HepG2 (cell line): ENCODE measurements around the gene WNK1. TPM values are rescaled to one million over a fixed set of nuclear protein-coding genes. Genes with fewer than 3 reads are reported as not detected.

ENCODE experiments used
- ADNP ChIP-seq: sonication (generic); formaldehyde crosslinking; IDR thresholded peaks from 2 replicates; pipeline ENCODE4 v1.4.0; 2020; ENCODE audit warnings: missing genetic modification reagents
- ASH2L ChIP-seq: fragments of 300-600, 200-600 bp; sonication (generic); IDR thresholded peaks from 2 replicates; pipeline ENCODE4 v1.7.0; 2017; ENCODE audit warnings: low read depth, mild to moderate bottlenecking, moderate library complexity, mixed read lengths, low read length; ENCODE audit not compliant: insufficient read length
- ATF7 ChIP-seq, 2 experiments: fragments of 450-650 bp in 1 of 2; sonication (generic) in 1 of 2; formaldehyde crosslinking in 1 of 2; IDR thresholded peaks; 2 replicates each; pipeline versions ENCODE4 v1.4.0 to v1.6.1; 2016 to 2020; ENCODE audit warnings: antibody characterized with exemption in 1 of 2, mild to moderate bottlenecking in 1 of 2, missing genetic modification reagents in 1 of 2
- CREB3 ChIP-seq: sonication (generic); formaldehyde crosslinking; IDR thresholded peaks from 2 replicates; pipeline ENCODE4 v1.5.0; 2020; ENCODE audit warnings: missing genetic modification reagents
- GLMP ChIP-seq: sonication (generic); formaldehyde crosslinking; IDR thresholded peaks from 2 replicates; pipeline ENCODE4 v1.9.0; 2021; ENCODE audit warnings: missing genetic modification reagents, mild to moderate bottlenecking, borderline replicate concordance
- IKZF4 ChIP-seq: sonication (generic); formaldehyde crosslinking; IDR thresholded peaks from 2 replicates; pipeline ENCODE4 v1.5.1; 2020; ENCODE audit warnings: borderline replicate concordance, mild to moderate bottlenecking, low read depth, missing genetic modification reagents; ENCODE audit errors: not compliant biosample characterization
- JDP2 ChIP-seq: sonication (generic); formaldehyde crosslinking; IDR thresholded peaks from 2 replicates; pipeline ENCODE4 v1.8.1; 2022; ENCODE audit warnings: missing genetic modification reagents, borderline replicate concordance
- KLF12 ChIP-seq: sonication (generic); formaldehyde crosslinking; IDR thresholded peaks from 2 replicates; pipeline ENCODE4 v1.4.0; 2020; ENCODE audit warnings: missing genetic modification reagents, borderline replicate concordance
- MXI1 ChIP-seq: IDR thresholded peaks from 3 replicates; pipeline ENCODE4 v1.6.1; 2012; ENCODE audit warnings: low read depth, low read length, inconsistent platforms, borderline replicate concordance
- NFKB2 ChIP-seq: sonication (generic); formaldehyde crosslinking; IDR thresholded peaks from 2 replicates; pipeline ENCODE4 v1.4.0; 2020; ENCODE audit warnings: missing genetic modification reagents, borderline replicate concordance
- PATZ1 ChIP-seq: sonication (generic); formaldehyde crosslinking; IDR thresholded peaks from 2 replicates; pipeline ENCODE4 v1.4.0; 2020; ENCODE audit warnings: missing genetic modification reagents
- PCBP2 ChIP-seq: fragments of 200-400 bp; formaldehyde crosslinking; optimal IDR thresholded peaks from 2 replicates; pipeline ENCODE3; 2018; ENCODE audit warnings: low read length, low read depth; ENCODE audit not compliant: poor library complexity, severe bottlenecking
- RBFOX2 ChIP-seq: fragments of 200-400 bp; formaldehyde crosslinking; IDR thresholded peaks from 2 replicates; pipeline ENCODE4 v1.6.1; 2017; ENCODE audit warnings: low read depth, mild to moderate bottlenecking, low read length
- SAP130 ChIP-seq: IDR thresholded peaks from 2 replicates; pipeline ENCODE4 v1.6.1; 2016; ENCODE audit warnings: low read depth
- ZBTB7B ChIP-seq: sonication (generic); formaldehyde crosslinking; IDR thresholded peaks from 2 replicates; pipeline ENCODE4 v1.4.0; 2020; ENCODE audit warnings: missing genetic modification reagents
- ZNF431 ChIP-seq: sonication (generic); formaldehyde crosslinking; IDR thresholded peaks from 2 replicates; pipeline ENCODE4 v1.9.0; 2022; ENCODE audit warnings: missing genetic modification reagents, low read depth, mild to moderate bottlenecking, borderline replicate concordance
- ZNF441 ChIP-seq: sonication (generic); formaldehyde crosslinking; IDR thresholded peaks from 2 replicates; pipeline ENCODE4 v1.7.0; 2021; ENCODE audit warnings: missing genetic modification reagents, borderline replicate concordance
- ZNF558 ChIP-seq: sonication (generic); formaldehyde crosslinking; IDR thresholded peaks from 2 replicates; pipeline ENCODE4 v1.9.0; 2022; ENCODE audit warnings: mild to moderate bottlenecking, missing genetic modification reagents, borderline replicate concordance
- ZNF891 ChIP-seq: sonication (generic); formaldehyde crosslinking; IDR thresholded peaks from 2 replicates; pipeline ENCODE4 v1.5.0; 2020; ENCODE audit warnings: mild to moderate bottlenecking, missing genetic modification reagents
- ZSCAN30 ChIP-seq: sonication (generic); formaldehyde crosslinking; IDR thresholded peaks from 2 replicates; pipeline ENCODE4 v1.5.0; 2020; ENCODE audit warnings: mild to moderate bottlenecking, missing genetic modification reagents
- polyA plus RNA-seq, 8 experiments: library from polyadenylated mRNA; depleted of rRNA in 3 of 8; stranded (reverse) in 7 of 8; unstranded in 1 of 8; fragments of >200 nt; fragmentation: Illumina TruSeq in 4 of 8; extraction: Trizol in 4 of 8; gene quantifications; 2 replicates each; pipeline versions ENCODE4 v1.2.1 to v1.2.3, GENCODE V29; 2011 to 2016; ENCODE audit warnings: low read depth in 4 of 8, missing spikeins in 1 of 8, mixed read lengths in 1 of 8; ENCODE audit not compliant: insufficient read depth in 1 of 8
- total RNA-seq, 5 experiments: library from RNA; depleted of rRNA; stranded (reverse); fragments of >200 nt; fragmentation: Illumina TruSeq; extraction: Trizol; gene quantifications; 2 replicates each; pipeline ENCODE4 v1.2.3, GENCODE V29; 2016; ENCODE audit warnings: low read depth in 1 of 5
- TF ChIP-seq, protein P1 (sequence below): sonication (generic); formaldehyde crosslinking; IDR thresholded peaks from 2 replicates; pipeline ENCODE4 v1.4.0; 2020; ENCODE audit warnings: mild to moderate bottlenecking, missing genetic modification reagents

The WNK1 gene
- total and polyA plus RNA-seq, 2 of the 13 experiments (the other 11 are each of a cell fraction or from before 2014, with no cell fraction given): 31.1 to 54.8 TPM

- TF ChIP-seq, protein P1, sequence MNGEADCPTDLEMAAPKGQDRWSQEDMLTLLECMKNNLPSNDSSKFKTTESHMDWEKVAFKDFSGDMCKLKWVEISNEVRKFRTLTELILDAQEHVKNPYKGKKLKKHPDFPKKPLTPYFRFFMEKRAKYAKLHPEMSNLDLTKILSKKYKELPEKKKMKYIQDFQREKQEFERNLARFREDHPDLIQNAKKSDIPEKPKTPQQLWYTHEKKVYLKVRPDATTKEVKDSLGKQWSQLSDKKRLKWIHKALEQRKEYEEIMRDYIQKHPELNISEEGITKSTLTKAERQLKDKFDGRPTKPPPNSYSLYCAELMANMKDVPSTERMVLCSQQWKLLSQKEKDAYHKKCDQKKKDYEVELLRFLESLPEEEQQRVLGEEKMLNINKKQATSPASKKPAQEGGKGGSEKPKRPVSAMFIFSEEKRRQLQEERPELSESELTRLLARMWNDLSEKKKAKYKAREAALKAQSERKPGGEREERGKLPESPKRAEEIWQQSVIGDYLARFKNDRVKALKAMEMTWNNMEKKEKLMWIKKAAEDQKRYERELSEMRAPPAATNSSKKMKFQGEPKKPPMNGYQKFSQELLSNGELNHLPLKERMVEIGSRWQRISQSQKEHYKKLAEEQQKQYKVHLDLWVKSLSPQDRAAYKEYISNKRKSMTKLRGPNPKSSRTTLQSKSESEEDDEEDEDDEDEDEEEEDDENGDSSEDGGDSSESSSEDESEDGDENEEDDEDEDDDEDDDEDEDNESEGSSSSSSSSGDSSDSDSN (CRISPR knock-in tag): peak; percentile 37; the same call in 1 of the 2 replicates
- TF ChIP-seq GLMP (CRISPR knock-in tag): no peak
- TF ChIP-seq CREB3 (CRISPR knock-in tag): 0 out of 2 replicates have a peak, but pooled peaks have one; percentile 22
- 0 out of 3 replicates have a peak, but pooled peaks have one; percentile 39 for TF ChIP-seq MXI1
- 0 out of 2 replicates have a peak, but pooled peaks have one; percentile 19 for TF ChIP-seq NFKB2 (CRISPR knock-in tag)
- TF ChIP-seq KLF12 (CRISPR knock-in tag): peak; percentile 18; the same call in 1 of the 2 replicates
- TF ChIP-seq ATF7 (IDR thresholded peaks at IDR 0.05): no peak
- no peak for TF ChIP-seq ATF7 (CRISPR knock-in tag; IDR thresholded peaks at IDR 0.05)
- no peak for TF ChIP-seq IKZF4 (CRISPR knock-in tag)
- peak; percentile 23; the same call in 1 of the 2 replicates for TF ChIP-seq ZNF891 (CRISPR knock-in tag)
- TF ChIP-seq ASH2L: peak; percentile 77
- 0 out of 2 replicates have a peak, but pooled peaks have one; percentile 3 for TF ChIP-seq ZBTB7B
- TF ChIP-seq PCBP2: no peak
- peak; percentile 25 for TF ChIP-seq PATZ1 (CRISPR knock-in tag)
- TF ChIP-seq SAP130: peak; percentile 30
- no peak; the same call in 1 of the 2 replicates for TF ChIP-seq ZNF558 (CRISPR knock-in tag)
- TF ChIP-seq ADNP (CRISPR knock-in tag): no peak
- TF ChIP-seq ZSCAN30 (CRISPR knock-in tag): no peak
- TF ChIP-seq ZNF431 (CRISPR knock-in tag): 0 out of 2 replicates have a peak, but pooled peaks have one; percentile 60
- no peak for TF ChIP-seq JDP2 (CRISPR knock-in tag)
- 0 out of 2 replicates have a peak, but pooled peaks have one; percentile 35 for TF ChIP-seq ZNF441 (CRISPR knock-in tag)
- peak; percentile 63; the same call in 1 of the 2 replicates for TF ChIP-seq RBFOX2
Observed at GRCh38 chr12:752695-753610, 574 bp downstream of the WNK1 start (continued).
